T-cell (primary cell): ENCODE data around the gene CBLC. TPM values are rescaled to one million over a fixed set of nuclear protein-coding genes. Genes with fewer than 3 reads are reported as not detected.
"Not testable (repeated sequence)": the region's sequence is repeated elsewhere in the genome, so short reads cannot be mapped to it uniquely, and the experiment has no call there.

ENCODE experiments used
- ATAC-seq, 4 experiments: fragments of 200-7000 bp in 3 of 4; fragments of 150-1000 bp in 1 of 4; cut with Tn5 transposase; replicated peaks in 1 of 4; 1 replicate in 3 of 4; 2 replicates in 1 of 4; pipeline ENCODE4 v1.10.0; 2021; ENCODE audit warnings: moderate library complexity in 3 of 4, mild to moderate bottlenecking in 2 of 4, moderate number of reproducible peaks in 1 of 4
- CTCF ChIA-PET, 2 donors: fragments of 300-600 bp; sonication (Branson Sonifier 250); formaldehyde crosslinking; loops; one replicate each; lab custom pipeline; 2022; ENCODE audit warnings: antibody characterized with exemption in 2 of 2; lab: Charles Lee
- POLR2A ChIA-PET, 2 donors: fragments of 300-600 bp; sonication (Branson Sonifier 250); formaldehyde crosslinking; loops; one replicate each; lab custom pipeline; 2022; ENCODE audit warnings: antibody characterized with exemption in 2 of 2; lab: Charles Lee
- DNase-seq, 35 experiments: peaks; one replicate each; pipeline versions ENCODE4 v3.0.0 to v3.0.0-alpha.2; 2013 to 2023
- H3K27ac ChIP-seq: one replicate; pipeline ENCODE4 v1.5.1; 2013; ENCODE audit warnings: low read length
- H3K27me3 ChIP-seq, 2 experiments: replicated peaks in 1 of 2; 1 replicate in 1 of 2; 2 replicates in 1 of 2; pipeline versions ENCODE4 v1.6.1 to v1.7.0; 2013; ENCODE audit warnings: low read length in 1 of 2, mixed read lengths in 1 of 2; ENCODE audit not compliant: control insufficient read depth in 2 of 2, insufficient read depth in 2 of 2; ENCODE audit errors: extremely low read depth in 1 of 2
- H3K36me3 ChIP-seq, 2 donors: 1 replicate in 1 of 2; 2 replicates in 1 of 2; pipeline versions ENCODE4 v1.6.1 to v1.7.0; 2013; ENCODE audit warnings: low read length in 1 of 2; ENCODE audit not compliant: control insufficient read depth in 2 of 2, insufficient read depth in 1 of 2; ENCODE audit errors: extremely low read depth in 1 of 2
- H3K4me1 ChIP-seq, 2 experiments: 1 replicate in 1 of 2; 2 replicates in 1 of 2; pipeline versions ENCODE4 v1.6.1 to v1.7.0; 2013; ENCODE audit warnings: low read length in 2 of 2, mixed read lengths in 1 of 2; ENCODE audit not compliant: insufficient read depth in 2 of 2, control insufficient read depth in 1 of 2; ENCODE audit errors: extremely low read depth in 1 of 2
- H3K4me3 ChIP-seq, 2 donors: 1 replicate in 1 of 2; 2 replicates in 1 of 2; pipeline versions ENCODE4 v1.5.1 to v1.7.0; 2013; ENCODE audit warnings: mild to moderate bottlenecking in 2 of 2, low read length in 1 of 2, moderate library complexity in 1 of 2; ENCODE audit not compliant: control insufficient read depth in 1 of 2; ENCODE audit errors: extremely low read depth in 1 of 2
- H3K9me3 ChIP-seq: 2 replicates; pipeline ENCODE4 v1.7.0; 2013
- H3K27ac Mint-ChIP-seq, 2 donors: one replicate each; pipeline ENCODE4 v1.8.0; 2020 to 2021; ENCODE audit warnings: mild to moderate bottlenecking in 2 of 2, mixed read lengths in 2 of 2
- H3K27me3 Mint-ChIP-seq, 2 donors: one replicate each; pipeline ENCODE4 v1.8.0; 2021 to 2022; ENCODE audit warnings: mixed read lengths in 2 of 2
- H3K36me3 Mint-ChIP-seq: one replicate; pipeline ENCODE4 v1.8.0; 2021; ENCODE audit warnings: mixed read lengths
- H3K4me1 Mint-ChIP-seq, 3 donors: one replicate each; pipeline ENCODE4 v1.8.0; 2020 to 2022; ENCODE audit warnings: mixed read lengths in 3 of 3, mild to moderate bottlenecking in 1 of 3
- H3K4me3 Mint-ChIP-seq, 3 donors: one replicate each; pipeline ENCODE4 v1.8.0; 2020 to 2022; ENCODE audit warnings: mild to moderate bottlenecking in 3 of 3, mixed read lengths in 3 of 3, moderate library complexity in 3 of 3
- H3K9me3 Mint-ChIP-seq, 3 donors: one replicate each; pipeline ENCODE4 v1.8.0; 2020 to 2022; ENCODE audit warnings: mixed read lengths in 3 of 3
- WGBS: methylation state at CpG from one replicate; pipeline ENCODE4 v1.1.5; 2013; ENCODE audit warnings: missing lambda C conversion rate; ENCODE audit not compliant: insufficient coverage; 5-methylcytosine and 5-hydroxymethylcytosine counted together
- total RNA-seq, 35 experiments: library from RNA in 6 of 35; stranded (reverse) in 6 of 35; fragments of 120-200 nt in 1 of 35; gene quantifications; one replicate each; pipeline versions ENCODE4 v1.2.1 to v1.2.4 and lab custom pipeline; 2013 to 2026

The CBLC gene
- total RNA-seq, 5 donors from 2014 or later (not counting 1 experiment from before 2014, with no cell fraction given): 0.25 to 0.30 TPM; not detected in 3

DNA sequence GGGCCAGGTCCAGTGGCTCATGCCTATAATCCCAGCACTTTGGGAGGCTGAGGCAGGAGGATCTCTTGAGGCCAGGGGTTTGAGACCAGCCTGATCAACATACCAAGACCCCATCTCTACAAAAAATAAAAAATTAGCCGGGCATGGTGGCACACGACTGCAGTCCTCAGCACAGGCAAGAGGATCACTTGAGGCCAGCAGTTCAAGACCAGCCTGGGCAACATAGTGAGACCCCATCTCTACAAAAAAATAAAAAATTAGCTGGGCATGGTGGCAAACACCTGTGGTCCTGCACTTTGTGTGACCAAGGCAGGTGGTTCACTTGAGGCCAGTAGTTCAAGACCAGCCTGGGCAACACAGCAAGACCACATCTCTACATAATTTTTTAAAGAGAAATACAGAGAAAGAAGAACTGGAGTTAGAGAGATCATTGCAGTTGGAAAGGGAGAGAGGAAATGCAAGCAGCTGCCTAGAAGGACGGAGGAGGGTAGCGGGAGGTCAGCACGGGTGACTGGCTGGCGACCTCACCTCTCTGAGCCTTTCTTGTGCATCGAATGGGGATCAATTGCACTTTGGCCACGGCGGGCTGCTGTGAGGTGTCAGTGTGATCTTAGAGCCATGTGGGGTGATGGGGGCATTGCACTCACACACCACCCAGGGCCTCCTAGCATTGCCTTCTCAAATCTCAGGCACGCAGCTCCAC, 45.1 kb downstream of the CBLC start:
- ChIA-PET POLR2A (interaction anchor here in 1 of 2 donors (0.6 kb wide), 1 partner anchor 20 kb away, joined by 7 read pairs; no protein-coding TSS in a partner anchor), CTCF (no interaction called here)
- peaks cover 3 to 10% of the 10 kb centered on the region in 2 donors for H3K27me3 Mint-ChIP-seq
- Histone ChIP-seq H3K4me1 (no peaks in the 10 kb centered on the region), H3K27me3 (peaks cover 0 to 13% of the 10 kb centered on the region in 2 experiments), H3K9me3 (no peaks in the 10 kb centered on the region), H3K4me3 (no peak overlapping the region), H3K27ac (no peak overlapping the region), H3K36me3 (no peaks in the 10 kb centered on the region)
- DNase-seq (no peak), ATAC-seq (no peak)
- WGBS: 80% methylated on average over 6 of the region's 10 CpGs
- H3K36me3 Mint-ChIP-seq: no peaks in the 10 kb centered on the region
- H3K4me3 Mint-ChIP-seq: no peak overlapping the region
- no peaks in the 10 kb centered on the region for H3K9me3 Mint-ChIP-seq
- H3K27ac Mint-ChIP-seq: no peak overlapping the region
- H3K4me1 Mint-ChIP-seq: no peaks in the 10 kb centered on the region

DNA sequence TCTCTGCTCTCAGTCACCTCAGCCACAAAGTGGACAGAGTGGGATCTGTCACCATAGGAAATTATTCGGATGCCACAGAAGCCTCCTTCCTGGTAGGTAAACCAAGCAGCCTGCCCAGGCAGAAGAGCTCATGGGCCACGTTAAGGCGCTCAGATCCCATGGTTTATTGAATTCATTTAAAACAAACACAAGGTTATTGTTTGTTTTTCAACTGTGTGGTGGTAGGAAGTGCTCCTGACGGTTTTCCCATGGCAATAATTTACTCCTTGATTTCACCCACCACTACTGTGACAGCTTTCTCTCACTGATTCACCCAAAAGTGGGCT, 45.6 kb downstream of the CBLC start:
- no peak overlapping the region for H3K4me3 ChIP-seq
- POLR2A ChIA-PET: no interaction called here
- no peaks in the 10 kb centered on the region for H3K9me3 ChIP-seq
- H3K36me3 ChIP-seq: no peaks in the 10 kb centered on the region
- no peak overlapping the region for H3K27ac ChIP-seq
- DNase-seq (no peak), ATAC-seq (no peak)
- no peaks in the 10 kb centered on the region for H3K4me1 ChIP-seq
- CTCF ChIA-PET: interaction anchor here in 1 of 2 donors (0.6 kb wide), 1 partner anchor 163 kb away, joined by 7 read pairs; no protein-coding TSS in a partner anchor
- Mint-ChIP-seq H3K4me3 (no peak overlapping the region), H3K4me1 (no peaks in the 10 kb centered on the region), H3K36me3 (no peaks in the 10 kb centered on the region), H3K27me3 (peaks cover 3 to 10% of the 10 kb centered on the region in 2 donors), H3K27ac (no peak overlapping the region), H3K9me3 (no peaks in the 10 kb centered on the region)
- WGBS: 75% methylated on average over 1 of the region's 4 CpGs
- peaks cover 0 to 14% of the 10 kb centered on the region in 2 experiments for H3K27me3 ChIP-seq

DNA sequence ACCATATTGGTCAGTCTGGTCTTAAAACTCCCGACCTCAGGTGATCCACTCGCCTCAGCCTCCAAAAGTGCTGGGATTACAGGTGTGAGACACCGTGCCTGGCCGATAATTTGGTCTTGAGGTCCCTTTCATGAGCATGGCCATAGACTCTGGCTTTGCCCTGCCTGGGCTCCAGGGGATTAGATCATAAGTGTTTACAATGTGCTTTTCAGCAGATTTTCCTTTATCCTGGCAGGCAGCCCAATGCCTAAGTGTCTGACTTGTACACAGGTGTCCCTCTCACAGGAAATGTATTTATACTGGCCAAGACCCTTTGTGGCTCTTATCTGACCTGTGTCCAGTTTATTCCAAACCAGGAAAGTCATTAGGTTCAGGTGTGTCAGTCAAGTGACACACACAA, 47.1 kb downstream of the CBLC start:
- POLR2A ChIA-PET: no interaction called here
- Mint-ChIP-seq H3K4me1 (no peaks in the 10 kb centered on the region), H3K9me3 (no peaks in the 10 kb centered on the region), H3K36me3 (no peaks in the 10 kb centered on the region), H3K27ac (no peak overlapping the region), H3K27me3 (peaks cover 3 to 10% of the 10 kb centered on the region in 2 donors), H3K4me3 (no peak overlapping the region)
- Histone ChIP-seq H3K27ac (no peak overlapping the region), H3K4me1 (no peaks in the 10 kb centered on the region), H3K36me3 (no peaks in the 10 kb centered on the region), H3K9me3 (no peaks in the 10 kb centered on the region), H3K4me3 (no peak overlapping the region), H3K27me3 (peaks cover 0 to 19% of the 10 kb centered on the region in 2 experiments)
- ATAC-seq: no peak
- CTCF ChIA-PET: no interaction called here
- DNase-seq: no peak
- 95% methylated on average over 4 of the region's 4 CpGs for WGBS

DNA sequence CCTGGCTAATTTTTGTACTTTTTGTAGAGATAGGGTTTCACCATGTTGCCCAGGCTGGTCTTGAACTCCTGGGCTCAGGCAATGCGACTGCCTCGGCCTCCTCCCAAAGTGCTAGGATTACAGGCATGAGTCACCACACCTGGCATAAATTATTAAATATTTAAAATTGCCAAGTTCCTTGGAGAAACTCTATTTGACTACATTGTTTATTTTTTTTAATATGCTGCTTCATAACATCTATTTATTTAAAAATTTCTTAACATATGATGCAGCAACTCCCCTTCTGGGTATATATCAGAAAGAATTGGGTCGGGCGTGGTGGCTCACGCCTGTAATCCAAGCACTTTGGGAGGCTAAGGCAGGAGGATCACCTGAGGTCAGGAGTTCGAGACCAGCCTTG, 55.2 kb downstream of the CBLC start:
- H3K4me3 Mint-ChIP-seq, H3K9me3 Mint-ChIP-seq, H3K4me3 ChIP-seq, H3K27ac ChIP-seq, H3K27ac Mint-ChIP-seq, H3K36me3 ChIP-seq, DNase-seq, H3K4me1 Mint-ChIP-seq, H3K27me3 Mint-ChIP-seq, H3K4me1 ChIP-seq, H3K36me3 Mint-ChIP-seq, ATAC-seq, CTCF ChIA-PET, H3K9me3 ChIP-seq: not testable (repeated sequence)
- peaks cover 0 to 25% of the 10 kb centered on the region in 2 experiments for H3K27me3 ChIP-seq
- POLR2A ChIA-PET: interaction anchor here in 1 of 2 donors (0.6 kb wide), 1 partner anchor 16 kb away, joined by 5 read pairs; no protein-coding TSS in a partner anchor
- WGBS: 100% methylated on average over 2 of the region's 6 CpGs

DNA sequence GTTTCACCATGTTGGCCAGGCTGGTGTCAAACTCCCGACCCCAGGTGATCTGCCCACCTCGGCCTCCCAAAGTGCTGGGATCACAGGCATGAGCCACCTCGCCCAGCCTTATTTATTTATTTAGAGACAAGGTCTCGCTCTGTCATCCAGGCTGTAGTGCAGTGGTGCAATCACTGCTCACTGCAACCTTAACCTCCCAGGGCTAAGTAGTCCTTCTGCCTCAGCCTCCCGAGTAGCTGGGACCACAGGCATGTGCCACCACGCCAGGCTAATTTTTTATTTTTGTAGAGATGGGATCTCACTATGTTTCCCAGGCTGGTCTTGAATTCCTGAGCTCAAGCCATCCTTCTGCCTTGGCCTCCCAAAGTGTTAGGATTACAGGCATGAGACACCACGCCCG, 56.7 kb downstream of the CBLC start:
- POLR2A ChIA-PET: not testable (repeated sequence)
- WGBS: 77% methylated on average over 3 of the region's 8 CpGs

DNA sequence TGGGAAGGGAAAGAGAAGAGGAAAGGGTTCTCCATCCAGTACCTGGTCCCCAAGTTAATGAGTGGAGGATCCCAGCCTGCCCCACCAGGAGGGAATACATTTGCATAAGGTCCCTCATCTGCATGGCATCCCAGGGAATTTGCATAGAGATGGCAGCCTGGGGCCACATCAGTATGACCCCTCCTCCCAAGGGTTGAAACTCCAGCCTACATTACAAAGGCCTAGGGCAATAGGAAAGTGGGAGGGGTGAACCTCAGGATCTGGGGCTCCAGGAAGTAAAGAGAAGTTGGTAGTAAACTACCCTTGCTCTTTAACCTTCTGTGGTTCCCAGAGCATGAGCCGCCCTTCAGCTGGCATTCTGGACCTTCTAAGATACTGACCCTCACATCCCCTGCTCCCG, 61.6 kb downstream of the CBLC start:
- Mint-ChIP-seq H3K9me3 (no peaks in the 10 kb centered on the region), H3K4me1 (peaks cover 0 to 8% (median 7%) of the 10 kb centered on the region in 3 donors), H3K27me3 (peaks cover 0 to 4% of the 10 kb centered on the region in 2 donors), H3K36me3 (no peaks in the 10 kb centered on the region), H3K27ac (no peak overlapping the region), H3K4me3 (no peak overlapping the region)
- DNase-seq (no peak), ATAC-seq (no peak)
- WGBS: 94% methylated on average over 2 of the region's 2 CpGs
- Histone ChIP-seq H3K27ac (no peak overlapping the region), H3K4me1 (peaks cover 0 to 11% of the 10 kb centered on the region in 2 experiments), H3K36me3 (no peaks in the 10 kb centered on the region), H3K9me3 (no peaks in the 10 kb centered on the region), H3K4me3 (no peak overlapping the region), H3K27me3 (peaks cover 0 to 10% of the 10 kb centered on the region in 2 experiments)
- ChIA-PET CTCF (no interaction called here), POLR2A (no interaction called here)

More for the DNA sequence above, 56.7 kb downstream of the CBLC start:
- CTCF ChIA-PET, H3K9me3 Mint-ChIP-seq, H3K4me1 ChIP-seq, H3K36me3 Mint-ChIP-seq, H3K4me3 ChIP-seq, H3K4me1 Mint-ChIP-seq, ATAC-seq, DNase-seq, H3K9me3 ChIP-seq, H3K27ac ChIP-seq, H3K4me3 Mint-ChIP-seq, H3K27me3 Mint-ChIP-seq, H3K27ac Mint-ChIP-seq, H3K36me3 ChIP-seq: not testable (repeated sequence)
- H3K27me3 ChIP-seq: peaks cover 0 to 22% of the 10 kb centered on the region in 2 experiments
